ENCODE measurements around the gene LRFN4. TPM values are rescaled to one million over a fixed set of nuclear protein-coding genes. Genes with fewer than 3 reads are reported as not detected.

The LRFN4 gene
- total and polyA plus RNA-seq, 2 of the 13 experiments (the other 11 are each of a cell fraction or from before 2014, with no cell fraction given) = 1.3 to 6.8 TPM

DNA sequence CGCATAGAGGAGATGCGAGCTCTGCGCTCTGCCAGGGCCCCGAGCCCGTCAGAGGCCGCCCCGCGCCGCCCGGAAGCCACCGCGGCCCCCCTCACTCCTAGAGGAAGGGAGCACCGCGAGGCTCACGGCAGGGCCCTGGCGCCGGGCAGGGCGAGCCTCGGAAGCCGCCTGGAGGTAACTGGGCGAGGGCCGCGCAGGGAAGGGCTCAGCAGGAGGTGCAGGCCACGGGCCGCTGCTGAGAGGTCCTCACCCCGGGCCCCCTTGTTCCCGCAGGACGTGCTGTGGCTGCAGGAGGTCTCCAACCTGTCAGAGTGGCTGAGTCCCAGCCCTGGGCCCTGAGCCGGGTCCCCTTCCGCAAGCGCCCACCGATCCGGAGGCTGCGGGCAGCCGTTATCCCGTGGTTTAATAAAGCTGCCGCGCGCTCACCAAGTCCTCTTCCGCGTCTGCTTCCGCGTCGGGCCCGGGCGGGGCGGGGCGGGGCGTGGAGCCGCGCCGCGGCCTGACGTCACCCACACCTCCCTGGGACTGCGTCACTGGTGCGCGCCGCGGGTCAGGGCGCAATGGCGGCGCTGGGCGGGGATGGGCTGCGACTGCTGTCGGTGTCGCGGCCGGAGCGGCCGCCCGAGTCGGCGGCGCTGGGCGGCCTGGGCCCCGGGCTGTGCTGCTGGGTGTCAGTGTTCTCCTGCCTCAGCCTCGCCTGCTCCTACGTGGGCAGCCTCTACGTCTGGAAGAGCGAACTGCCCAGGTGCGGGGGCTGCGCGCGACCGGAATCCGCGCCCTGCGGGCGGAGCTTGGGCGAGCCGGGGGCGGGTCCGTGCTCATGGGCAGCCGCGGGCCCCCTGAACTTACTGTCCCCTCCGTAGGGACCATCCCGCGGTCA lies 13.7 kb upstream of the LRFN4 start, which contains the start of gene RCE1 (continued):
- TF ChIP-seq, protein P1, sequence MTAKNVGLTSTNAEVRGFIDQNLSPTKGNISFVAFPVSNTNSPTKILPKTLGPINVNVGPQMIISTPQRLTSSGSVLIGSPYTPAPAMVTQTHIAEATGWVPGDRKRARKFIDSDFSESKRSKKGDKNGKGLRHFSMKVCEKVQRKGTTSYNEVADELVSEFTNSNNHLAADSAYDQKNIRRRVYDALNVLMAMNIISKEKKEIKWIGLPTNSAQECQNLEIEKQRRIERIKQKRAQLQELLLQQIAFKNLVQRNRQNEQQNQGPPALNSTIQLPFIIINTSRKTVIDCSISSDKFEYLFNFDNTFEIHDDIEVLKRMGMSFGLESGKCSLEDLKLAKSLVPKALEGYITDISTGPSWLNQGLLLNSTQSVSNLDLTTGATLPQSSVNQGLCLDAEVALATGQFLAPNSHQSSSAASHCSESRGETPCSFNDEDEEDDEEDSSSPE (CRISPR knock-in tag; IDR thresholded peaks at IDR 0.05) = peak; percentile 51; the same call in 1 of the 2 replicates
- TF ChIP-seq FLYWCH1 (CRISPR knock-in tag; IDR thresholded peaks at IDR 0.05) (0 out of 2 replicates have a peak, but pooled peaks have one; percentile 8), PHB2 (IDR thresholded peaks at IDR 0.05; ENCODE audit: partially characterized antibody) (no peak), FOXO1 (CRISPR knock-in tag; IDR thresholded peaks at IDR 0.05) (no peak; the same call in 1 of the 2 replicates), SMAD3 (CRISPR knock-in tag; IDR thresholded peaks at IDR 0.05) (no peak), TEAD3 (CRISPR knock-in tag; optimal IDR thresholded peaks at IDR 0.05; ENCODE audit: borderline replicate concordance) (no peak), THYN1 (CRISPR knock-in tag; IDR thresholded peaks at IDR 0.05; ENCODE audit: borderline replicate concordance, low read depth) (no peak), ATF1 (CRISPR knock-in tag; IDR thresholded peaks at IDR 0.05) (peak; percentile 75), NFKB2 (CRISPR knock-in tag; IDR thresholded peaks at IDR 0.05; ENCODE audit: borderline replicate concordance) (no peak; the same call in 1 of the 2 replicates)
- TF ChIP-seq, protein P2, sequence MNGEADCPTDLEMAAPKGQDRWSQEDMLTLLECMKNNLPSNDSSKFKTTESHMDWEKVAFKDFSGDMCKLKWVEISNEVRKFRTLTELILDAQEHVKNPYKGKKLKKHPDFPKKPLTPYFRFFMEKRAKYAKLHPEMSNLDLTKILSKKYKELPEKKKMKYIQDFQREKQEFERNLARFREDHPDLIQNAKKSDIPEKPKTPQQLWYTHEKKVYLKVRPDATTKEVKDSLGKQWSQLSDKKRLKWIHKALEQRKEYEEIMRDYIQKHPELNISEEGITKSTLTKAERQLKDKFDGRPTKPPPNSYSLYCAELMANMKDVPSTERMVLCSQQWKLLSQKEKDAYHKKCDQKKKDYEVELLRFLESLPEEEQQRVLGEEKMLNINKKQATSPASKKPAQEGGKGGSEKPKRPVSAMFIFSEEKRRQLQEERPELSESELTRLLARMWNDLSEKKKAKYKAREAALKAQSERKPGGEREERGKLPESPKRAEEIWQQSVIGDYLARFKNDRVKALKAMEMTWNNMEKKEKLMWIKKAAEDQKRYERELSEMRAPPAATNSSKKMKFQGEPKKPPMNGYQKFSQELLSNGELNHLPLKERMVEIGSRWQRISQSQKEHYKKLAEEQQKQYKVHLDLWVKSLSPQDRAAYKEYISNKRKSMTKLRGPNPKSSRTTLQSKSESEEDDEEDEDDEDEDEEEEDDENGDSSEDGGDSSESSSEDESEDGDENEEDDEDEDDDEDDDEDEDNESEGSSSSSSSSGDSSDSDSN (CRISPR knock-in tag; IDR thresholded peaks at IDR 0.05) = peak; percentile 90
- TF ChIP-seq, protein P3, sequence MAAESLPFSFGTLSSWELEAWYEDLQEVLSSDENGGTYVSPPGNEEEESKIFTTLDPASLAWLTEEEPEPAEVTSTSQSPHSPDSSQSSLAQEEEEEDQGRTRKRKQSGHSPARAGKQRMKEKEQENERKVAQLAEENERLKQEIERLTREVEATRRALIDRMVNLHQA (CRISPR knock-in tag; IDR thresholded peaks at IDR 0.05) = no peak
- TF ChIP-seq, protein P4, sequence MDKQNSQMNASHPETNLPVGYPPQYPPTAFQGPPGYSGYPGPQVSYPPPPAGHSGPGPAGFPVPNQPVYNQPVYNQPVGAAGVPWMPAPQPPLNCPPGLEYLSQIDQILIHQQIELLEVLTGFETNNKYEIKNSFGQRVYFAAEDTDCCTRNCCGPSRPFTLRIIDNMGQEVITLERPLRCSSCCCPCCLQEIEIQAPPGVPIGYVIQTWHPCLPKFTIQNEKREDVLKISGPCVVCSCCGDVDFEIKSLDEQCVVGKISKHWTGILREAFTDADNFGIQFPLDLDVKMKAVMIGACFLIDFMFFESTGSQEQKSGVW (CRISPR knock-in tag; IDR thresholded peaks at IDR 0.05; ENCODE audit: borderline replicate concordance) = no peak
- TF ChIP-seq, protein P5, sequence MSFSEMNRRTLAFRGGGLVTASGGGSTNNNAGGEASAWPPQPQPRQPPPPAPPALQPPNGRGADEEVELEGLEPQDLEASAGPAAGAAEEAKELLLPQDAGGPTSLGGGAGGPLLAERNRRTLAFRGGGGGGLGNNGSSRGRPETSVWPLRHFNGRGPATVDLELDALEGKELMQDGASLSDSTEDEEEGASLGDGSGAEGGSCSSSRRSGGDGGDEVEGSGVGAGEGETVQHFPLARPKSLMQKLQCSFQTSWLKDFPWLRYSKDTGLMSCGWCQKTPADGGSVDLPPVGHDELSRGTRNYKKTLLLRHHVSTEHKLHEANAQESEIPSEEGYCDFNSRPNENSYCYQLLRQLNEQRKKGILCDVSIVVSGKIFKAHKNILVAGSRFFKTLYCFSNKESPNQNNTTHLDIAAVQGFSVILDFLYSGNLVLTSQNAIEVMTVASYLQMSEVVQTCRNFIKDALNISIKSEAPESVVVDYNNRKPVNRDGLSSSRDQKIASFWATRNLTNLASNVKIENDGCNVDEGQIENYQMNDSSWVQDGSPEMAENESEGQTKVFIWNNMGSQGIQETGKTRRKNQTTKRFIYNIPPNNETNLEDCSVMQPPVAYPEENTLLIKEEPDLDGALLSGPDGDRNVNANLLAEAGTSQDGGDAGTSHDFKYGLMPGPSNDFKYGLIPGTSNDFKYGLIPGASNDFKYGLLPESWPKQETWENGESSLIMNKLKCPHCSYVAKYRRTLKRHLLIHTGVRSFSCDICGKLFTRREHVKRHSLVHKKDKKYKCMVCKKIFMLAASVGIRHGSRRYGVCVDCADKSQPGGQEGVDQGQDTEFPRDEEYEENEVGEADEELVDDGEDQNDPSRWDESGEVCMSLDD (CRISPR knock-in tag; IDR thresholded peaks at IDR 0.05; ENCODE audit: borderline replicate concordance) = no peak
- TF ChIP-seq, protein P6, sequence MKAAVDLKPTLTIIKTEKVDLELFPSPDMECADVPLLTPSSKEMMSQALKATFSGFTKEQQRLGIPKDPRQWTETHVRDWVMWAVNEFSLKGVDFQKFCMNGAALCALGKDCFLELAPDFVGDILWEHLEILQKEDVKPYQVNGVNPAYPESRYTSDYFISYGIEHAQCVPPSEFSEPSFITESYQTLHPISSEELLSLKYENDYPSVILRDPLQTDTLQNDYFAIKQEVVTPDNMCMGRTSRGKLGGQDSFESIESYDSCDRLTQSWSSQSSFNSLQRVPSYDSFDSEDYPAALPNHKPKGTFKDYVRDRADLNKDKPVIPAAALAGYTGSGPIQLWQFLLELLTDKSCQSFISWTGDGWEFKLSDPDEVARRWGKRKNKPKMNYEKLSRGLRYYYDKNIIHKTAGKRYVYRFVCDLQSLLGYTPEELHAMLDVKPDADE (CRISPR knock-in tag; IDR thresholded peaks at IDR 0.05) = no peak
